HL-60 (cell line): ENCODE measurements around the gene APPL2.
"Not testable (repeated sequence)": the region's sequence is repeated elsewhere in the genome, so short reads cannot be mapped to it uniquely, and the experiment has no call there.

ENCODE experiments used
- CTCF ChIP-seq: IDR thresholded peaks from one replicate; pipeline ENCODE4 v1.5.1; 2011; ENCODE audit warnings: low read length, control low read depth, inconsistent platforms; ENCODE audit not compliant: insufficient read depth
- GABPA ChIP-seq: IDR thresholded peaks from 2 replicates; pipeline ENCODE4 v1.6.1; 2012; ENCODE audit warnings: low read depth
- POLR2AphosphoS5 ChIP-seq: IDR thresholded peaks from 2 replicates; pipeline ENCODE4 v1.6.1; 2012; ENCODE audit warnings: low read depth
- REST ChIP-seq: IDR thresholded peaks from 2 replicates; pipeline ENCODE4 v1.6.1; 2012; ENCODE audit warnings: low read depth; ENCODE audit not compliant: insufficient replicate concordance

GRCh38 chr12:105245776-105246427 is 9.9 kb upstream of the APPL2 start:
- TF ChIP-seq CTCF, POLR2AphosphoS5, GABPA, REST: not testable (repeated sequence)
